ENCODE results near the gene CLN6. TPM values are rescaled to one million over a fixed set of nuclear protein-coding genes. Genes with fewer than 3 reads are reported as not detected.

Gene CLN6
- total RNA-seq, 1 donor from 2014 or later, result 46.6 TPM

DNA sequence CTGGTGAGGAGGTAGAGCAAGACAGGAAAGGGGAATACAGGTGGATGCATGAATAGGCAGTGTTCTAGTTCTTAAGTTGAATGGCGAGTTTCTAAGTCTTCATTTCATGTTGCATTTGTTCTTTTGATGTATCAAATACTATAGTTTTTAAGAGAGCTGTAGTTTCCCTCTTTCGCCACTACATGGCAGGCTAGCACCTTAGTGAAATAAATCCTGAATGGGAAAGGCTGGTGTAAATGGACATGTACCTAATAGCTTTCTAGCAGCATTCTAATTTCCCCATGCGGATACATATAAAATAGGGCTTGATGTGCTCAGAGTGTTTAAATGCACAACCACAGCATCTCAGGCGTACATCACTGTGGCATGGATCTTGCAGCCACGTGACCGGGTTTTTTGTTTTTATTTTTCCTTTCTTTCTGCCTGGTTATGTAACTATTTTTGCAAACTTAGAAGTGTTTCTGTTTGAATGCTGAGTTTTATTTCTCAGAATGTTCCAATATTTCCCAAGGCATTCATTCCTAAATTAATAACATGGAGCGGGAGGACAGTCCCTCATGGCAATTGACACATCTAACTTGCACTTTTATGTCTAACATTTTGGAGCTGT is 23.5 kb upstream of the CLN6 start:
- Mint-ChIP-seq H3K4me3 (ENCODE audit: low read depth) (no peak overlapping the region), H3K36me3 (ENCODE audit: insufficient read depth) (no peaks in the 10 kb centered on the region), H3K9me3 (ENCODE audit: low read depth) (no peaks in the 10 kb centered on the region), H3K27me3 (peaks cover 8% of the 10 kb centered on the region), H3K4me1 (ENCODE audit: low read depth) (peaks cover 2% of the 10 kb centered on the region), H3K27ac (no peak overlapping the region)
- DNase-seq (ENCODE audit: low spot score, unreplicated experiment), result no peak
- TF ChIP-seq, protein P1, sequence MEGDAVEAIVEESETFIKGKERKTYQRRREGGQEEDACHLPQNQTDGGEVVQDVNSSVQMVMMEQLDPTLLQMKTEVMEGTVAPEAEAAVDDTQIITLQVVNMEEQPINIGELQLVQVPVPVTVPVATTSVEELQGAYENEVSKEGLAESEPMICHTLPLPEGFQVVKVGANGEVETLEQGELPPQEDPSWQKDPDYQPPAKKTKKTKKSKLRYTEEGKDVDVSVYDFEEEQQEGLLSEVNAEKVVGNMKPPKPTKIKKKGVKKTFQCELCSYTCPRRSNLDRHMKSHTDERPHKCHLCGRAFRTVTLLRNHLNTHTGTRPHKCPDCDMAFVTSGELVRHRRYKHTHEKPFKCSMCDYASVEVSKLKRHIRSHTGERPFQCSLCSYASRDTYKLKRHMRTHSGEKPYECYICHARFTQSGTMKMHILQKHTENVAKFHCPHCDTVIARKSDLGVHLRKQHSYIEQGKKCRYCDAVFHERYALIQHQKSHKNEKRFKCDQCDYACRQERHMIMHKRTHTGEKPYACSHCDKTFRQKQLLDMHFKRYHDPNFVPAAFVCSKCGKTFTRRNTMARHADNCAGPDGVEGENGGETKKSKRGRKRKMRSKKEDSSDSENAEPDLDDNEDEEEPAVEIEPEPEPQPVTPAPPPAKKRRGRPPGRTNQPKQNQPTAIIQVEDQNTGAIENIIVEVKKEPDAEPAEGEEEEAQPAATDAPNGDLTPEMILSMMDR (IDR thresholded peaks at IDR 0.05; ENCODE audit: unreplicated experiment), result peak; percentile 78

DNA sequence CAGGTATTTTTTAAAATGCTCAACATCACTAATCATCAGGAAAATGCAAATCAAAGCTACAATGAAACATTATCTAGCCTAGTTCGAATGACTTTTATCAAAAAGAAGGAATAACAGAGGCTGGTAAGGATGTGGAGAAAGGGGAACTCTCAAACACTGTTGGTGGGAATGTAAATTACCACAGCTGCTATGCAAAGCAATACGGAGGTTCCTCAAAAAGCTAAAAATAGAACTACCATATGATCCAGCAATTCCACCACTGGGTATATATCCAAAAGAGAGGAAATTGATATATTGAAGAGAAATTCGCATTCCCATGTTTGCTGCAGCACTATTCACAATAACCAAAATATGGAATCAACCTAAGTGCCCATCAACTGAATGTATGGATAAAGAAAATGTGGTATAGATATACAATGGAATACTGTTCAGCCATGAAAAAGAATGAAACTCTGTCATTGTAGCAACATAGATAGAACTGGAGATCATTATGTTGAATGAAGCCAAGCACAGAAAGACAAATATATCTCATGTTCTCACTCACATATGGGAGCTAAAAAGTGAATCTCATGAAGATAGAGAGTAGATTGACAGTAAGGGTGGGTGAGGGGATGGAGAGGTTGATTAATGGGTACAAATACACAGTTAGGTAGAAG is 19.7 kb upstream of the CLN6 start:
- Mint-ChIP-seq H3K9me3 (ENCODE audit: low read depth) (peaks cover 15% of the 10 kb centered on the region), H3K4me3 (ENCODE audit: low read depth) (no peak overlapping the region), H3K27ac (no peak overlapping the region), H3K4me1 (ENCODE audit: low read depth) (no peaks in the 10 kb centered on the region), H3K27me3 (peaks cover under 1% of the 10 kb centered on the region), H3K36me3 (ENCODE audit: insufficient read depth) (peaks cover 5% of the 10 kb centered on the region)
- TF ChIP-seq, protein P1 (IDR thresholded peaks at IDR 0.05; ENCODE audit: unreplicated experiment), result no peak
- DNase-seq (ENCODE audit: low spot score, unreplicated experiment), result no peak

DNA sequence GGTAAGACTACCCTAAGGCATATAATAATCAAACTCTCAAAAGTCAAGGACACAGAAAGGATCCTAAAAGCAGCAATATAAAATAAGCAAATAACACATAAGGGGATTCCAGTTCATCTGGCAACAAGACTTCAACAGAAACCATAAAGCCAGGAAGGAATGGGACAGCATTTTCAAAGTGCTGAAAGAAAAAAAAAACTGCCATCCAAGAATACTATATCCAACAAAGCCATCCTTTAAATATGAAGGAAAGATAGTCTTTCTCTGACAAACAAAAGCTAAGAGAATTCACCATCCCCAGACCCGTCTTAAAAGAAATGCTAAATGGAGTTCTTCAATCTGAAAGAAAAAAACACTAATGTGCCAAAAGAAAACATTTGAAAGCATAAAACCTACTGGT is 14.7 kb upstream of the CLN6 start:
- no peaks in the 10 kb centered on the region for H3K27me3 Mint-ChIP-seq
- H3K4me1 Mint-ChIP-seq (ENCODE audit: low read depth), result no peaks in the 10 kb centered on the region
- TF ChIP-seq, protein P1 (IDR thresholded peaks at IDR 0.05; ENCODE audit: unreplicated experiment), result no peak
- DNase-seq (ENCODE audit: low spot score, unreplicated experiment), result no peak
- H3K27ac Mint-ChIP-seq, result no peak overlapping the region
- no peak overlapping the region for H3K4me3 Mint-ChIP-seq (ENCODE audit: low read depth)
- peaks cover 21% of the 10 kb centered on the region for H3K9me3 Mint-ChIP-seq (ENCODE audit: low read depth)
- peaks cover 7% of the 10 kb centered on the region for H3K36me3 Mint-ChIP-seq (ENCODE audit: insufficient read depth)

DNA sequence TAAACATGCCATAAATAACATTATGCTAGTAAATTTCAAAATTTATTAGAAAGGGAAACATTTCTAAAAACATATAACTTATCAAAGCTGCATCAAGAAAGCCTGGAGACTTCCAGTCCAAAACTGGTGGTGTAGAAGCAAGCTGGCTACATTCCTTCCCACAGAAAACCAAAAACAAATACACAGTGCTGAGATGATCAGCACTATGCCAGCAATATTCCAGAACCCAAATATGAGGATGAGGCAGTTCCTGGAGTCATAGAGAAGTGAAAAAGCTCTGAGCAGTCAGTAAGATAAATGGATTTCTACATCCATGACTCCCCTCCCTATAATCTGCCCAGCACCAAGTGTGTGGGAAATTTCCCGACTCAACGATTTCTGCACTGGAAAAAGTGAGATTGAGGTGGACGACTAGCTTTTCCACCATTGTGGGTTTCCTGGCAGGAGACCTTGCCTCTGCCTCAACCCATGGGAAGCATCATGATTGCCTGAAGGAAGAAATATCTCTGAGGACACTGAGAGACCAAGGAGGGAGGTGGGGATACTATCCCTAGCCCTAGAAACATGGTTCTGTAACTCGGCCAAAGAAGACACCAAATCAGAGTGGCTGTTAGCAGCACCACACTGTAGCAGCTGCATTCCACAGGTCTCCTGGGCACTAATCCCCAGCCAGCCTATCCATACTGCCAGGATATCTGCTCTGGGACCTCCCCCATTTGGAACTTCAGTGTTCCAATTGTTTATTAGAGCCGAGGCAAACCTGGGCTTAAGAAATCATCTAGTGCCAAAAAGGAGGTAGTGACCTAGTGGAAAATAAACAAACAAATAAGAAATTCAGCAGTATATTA is 11.8 kb upstream of the CLN6 start:
- no peak for DNase-seq (ENCODE audit: low spot score, unreplicated experiment)
- no peak overlapping the region for H3K27ac Mint-ChIP-seq
- H3K4me1 Mint-ChIP-seq (ENCODE audit: low read depth), result no peaks in the 10 kb centered on the region
- H3K36me3 Mint-ChIP-seq (ENCODE audit: insufficient read depth), result peaks cover 5% of the 10 kb centered on the region
- H3K9me3 Mint-ChIP-seq (ENCODE audit: low read depth), result peaks cover 20% of the 10 kb centered on the region
- no peak overlapping the region for H3K4me3 Mint-ChIP-seq (ENCODE audit: low read depth)
- TF ChIP-seq, protein P1 (IDR thresholded peaks at IDR 0.05; ENCODE audit: unreplicated experiment), result no peak
- H3K27me3 Mint-ChIP-seq, result no peaks in the 10 kb centered on the region

DNA sequence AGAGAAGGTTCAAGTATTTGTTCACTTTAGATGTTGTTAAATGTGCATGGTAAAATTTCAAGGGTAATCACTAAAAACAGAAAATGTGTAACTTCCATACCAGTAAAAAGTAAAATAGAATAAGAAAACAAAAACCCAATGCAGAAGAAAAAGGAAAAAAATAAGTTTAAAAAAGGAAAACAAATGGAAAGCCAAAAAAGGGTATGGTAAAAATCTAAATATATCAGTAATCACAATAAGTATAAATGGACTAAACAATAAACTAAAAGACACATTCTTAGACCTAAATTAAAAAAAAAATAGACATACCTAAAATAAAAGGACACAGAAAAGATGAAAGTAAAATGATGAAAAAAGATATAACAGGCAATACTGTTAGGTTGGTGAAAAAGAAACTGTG is 9.5 kb upstream of the CLN6 start:
- Mint-ChIP-seq H3K27ac (no peak overlapping the region), H3K9me3 (ENCODE audit: low read depth) (peaks cover 9% of the 10 kb centered on the region), H3K4me1 (ENCODE audit: low read depth) (peaks cover 3% of the 10 kb centered on the region), H3K4me3 (ENCODE audit: low read depth) (no peak overlapping the region), H3K36me3 (ENCODE audit: insufficient read depth) (peaks cover 2% of the 10 kb centered on the region), H3K27me3 (no peaks in the 10 kb centered on the region)
- TF ChIP-seq, protein P1 (IDR thresholded peaks at IDR 0.05; ENCODE audit: unreplicated experiment), result no peak
- no peak for DNase-seq (ENCODE audit: low spot score, unreplicated experiment)

Measured in progenitor cell of endocrine pancreas (in vitro differentiated cells).